Measurements from ENCODE around the gene SRBD1.
A peak's percentile ranks its signal among the peaks of the same experiment; 100 is the strongest.

Gene SRBD1

DNA sequence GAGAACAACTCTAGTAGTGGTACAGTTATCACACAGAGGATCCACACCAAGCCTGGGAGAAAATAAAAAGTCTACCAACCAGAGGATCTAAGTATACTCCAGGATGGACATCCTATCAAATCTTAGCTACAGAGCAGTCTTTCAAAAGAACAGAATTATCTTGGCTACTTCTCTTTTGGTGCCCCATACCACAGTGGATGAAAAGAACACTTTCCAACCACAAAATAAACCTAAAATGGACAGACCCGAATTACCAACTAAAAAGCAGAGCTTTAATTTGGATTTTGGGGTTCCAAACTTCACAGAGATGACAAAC lies 116.1 kb downstream of the SRBD1 start:
- FAIRE-seq (no peak), DNase-seq (ENCODE audit: extremely low spot score, insufficient read length, low read depth) (no peak)

GRCh38 chr2:45494275-45494977 lies 116.6 kb downstream of the SRBD1 start:
- FAIRE-seq = peak; percentile 92

DNA sequence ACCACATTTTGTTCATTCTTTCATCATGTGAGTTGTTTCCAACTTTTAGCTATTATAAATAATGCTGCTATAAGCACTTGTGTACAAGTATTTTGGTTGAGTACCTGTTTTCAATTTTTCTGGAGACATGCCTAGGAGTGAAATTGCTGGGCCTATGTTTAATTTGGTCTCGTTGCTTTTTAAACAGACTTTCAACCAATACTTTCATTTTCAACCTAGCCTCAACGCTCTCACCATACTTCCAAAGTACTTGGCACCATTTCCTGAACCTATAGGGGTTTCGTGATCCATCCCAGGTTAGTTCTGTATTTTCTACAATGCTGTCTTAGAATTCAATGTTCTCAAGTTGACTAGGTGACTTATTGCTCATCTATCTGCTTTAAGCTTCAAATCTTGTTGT lies 126.1 kb downstream of the SRBD1 start:
- no peak for FAIRE-seq
- no peak for DNase-seq (ENCODE audit: extremely low spot score, insufficient read length, low read depth)

More at GRCh38 chr2:45494275-45494977, 116.6 kb downstream of the SRBD1 start:
- DNase-seq (ENCODE audit: extremely low spot score, insufficient read length, low read depth) = no peak

GRCh38 chr2:45483997-45484396 lies 127.1 kb downstream of the SRBD1 start:
- DNase-seq (ENCODE audit: extremely low spot score, insufficient read length, low read depth) (no peak), FAIRE-seq (no peak)

DNA sequence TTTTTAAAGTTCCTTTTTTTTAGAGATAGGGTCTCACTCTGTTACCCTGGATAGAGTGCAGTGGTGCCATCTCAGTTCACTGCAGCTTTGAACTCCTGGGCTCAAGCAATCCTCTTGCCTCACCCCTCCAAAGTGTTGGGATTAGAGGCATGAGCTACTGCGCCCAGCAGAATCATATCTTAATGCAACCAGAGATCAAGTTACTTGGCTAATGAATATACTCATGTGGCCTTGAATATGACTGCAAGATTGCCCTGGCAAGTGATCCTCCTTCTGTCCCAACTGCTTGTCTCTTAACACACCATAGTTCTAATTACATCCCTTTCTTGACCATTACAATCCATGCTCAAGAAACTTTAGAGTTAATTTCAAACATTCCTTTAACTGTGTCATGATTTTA lies 133.5 kb downstream of the SRBD1 start:
- DNase-seq (ENCODE audit: extremely low spot score, insufficient read length, low read depth) (no peak), FAIRE-seq (no peak)

DNA sequence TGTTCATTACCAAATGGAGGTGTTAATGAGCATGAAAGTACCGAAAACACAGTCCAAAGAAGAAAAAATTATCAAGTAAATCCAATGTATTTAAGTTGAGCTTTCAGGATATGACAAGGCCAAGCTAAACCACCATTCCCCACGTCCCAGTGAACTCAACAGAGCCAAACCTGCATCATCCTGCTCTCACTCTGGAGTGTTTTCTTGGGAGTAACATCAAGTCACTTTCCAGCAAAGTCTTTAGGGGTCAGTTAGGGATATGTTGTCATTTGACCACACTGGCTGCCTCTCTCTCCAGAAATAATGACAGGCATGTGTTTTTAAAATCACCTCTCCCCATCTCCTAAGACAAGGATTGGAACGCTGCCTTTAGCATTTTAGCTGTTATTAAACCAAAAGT lies 140.5 kb downstream of the SRBD1 start:
- DNase-seq (ENCODE audit: extremely low spot score, insufficient read length, low read depth) (no peak), FAIRE-seq (peak; percentile 66)

- FAIRE-seq (peak; percentile 57), DNase-seq (ENCODE audit: extremely low spot score, insufficient read length, low read depth) (no peak)
These were observed 141.6 kb downstream of the SRBD1 start for GRCh38 chr2:45469314-45470099.

DNA sequence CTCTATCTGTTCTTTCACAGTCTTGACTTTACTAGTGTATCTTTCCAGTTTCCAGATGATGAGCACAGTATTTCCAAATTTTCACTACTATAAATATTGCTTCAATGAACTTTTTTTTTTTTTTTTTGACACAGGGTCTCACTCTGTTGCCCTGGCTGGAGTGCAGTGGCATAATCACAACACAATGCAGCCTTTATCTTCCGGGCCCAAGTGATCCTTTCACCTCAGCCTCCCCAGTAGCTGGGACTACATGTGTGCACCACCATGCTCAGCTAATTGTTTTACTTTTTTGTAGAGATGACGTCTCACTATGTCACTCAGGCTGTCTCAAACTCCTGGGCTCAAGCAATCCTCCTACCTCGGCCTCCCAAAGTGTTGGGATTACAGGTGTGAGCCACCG lies 142.8 kb downstream of the SRBD1 start:
- DNase-seq (ENCODE audit: extremely low spot score, insufficient read length, low read depth) (no peak), FAIRE-seq (no peak)

DNA sequence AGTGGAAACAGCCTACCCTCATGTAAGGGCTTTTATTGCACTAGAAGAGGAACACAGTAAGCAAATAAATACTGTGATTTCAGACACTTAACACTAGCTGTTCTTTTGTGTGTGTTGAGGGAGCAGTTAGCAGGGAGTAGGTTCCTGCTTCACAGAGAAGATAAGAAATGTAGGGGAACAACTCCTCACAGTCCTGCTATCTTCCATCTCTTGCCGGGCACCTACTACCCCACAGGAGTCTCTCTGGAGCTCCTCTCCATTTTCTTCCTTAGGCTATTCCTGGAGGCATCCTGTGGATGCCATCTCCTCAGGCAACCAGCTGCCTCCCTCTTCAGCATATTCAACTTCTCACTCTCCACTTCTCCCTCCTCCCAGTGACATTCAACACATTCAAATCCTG lies 145.0 kb downstream of the SRBD1 start:
- FAIRE-seq (no peak), DNase-seq (ENCODE audit: extremely low spot score, insufficient read length, low read depth) (no peak)

DNA sequence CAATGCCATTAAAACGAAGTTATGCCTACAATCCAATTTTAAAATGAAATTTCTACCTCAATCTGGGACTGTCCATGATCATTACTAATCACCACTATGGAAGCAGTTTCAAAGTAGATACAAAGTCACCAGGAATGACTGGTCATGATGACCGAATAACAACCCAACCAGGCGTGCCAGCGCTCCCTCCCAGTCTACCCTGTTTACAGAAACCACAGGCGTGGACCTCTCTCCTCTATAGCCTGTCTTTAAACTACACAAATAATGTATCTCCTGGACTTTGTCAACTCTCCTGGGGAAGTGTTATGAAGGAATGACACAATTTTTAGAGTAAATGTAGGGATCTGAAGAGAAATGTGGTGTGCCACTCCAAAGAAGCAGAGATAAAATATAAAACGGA lies 150.2 kb downstream of the SRBD1 start:
- FAIRE-seq = no peak
- DNase-seq (ENCODE audit: extremely low spot score, insufficient read length, low read depth) = no peak

DNA sequence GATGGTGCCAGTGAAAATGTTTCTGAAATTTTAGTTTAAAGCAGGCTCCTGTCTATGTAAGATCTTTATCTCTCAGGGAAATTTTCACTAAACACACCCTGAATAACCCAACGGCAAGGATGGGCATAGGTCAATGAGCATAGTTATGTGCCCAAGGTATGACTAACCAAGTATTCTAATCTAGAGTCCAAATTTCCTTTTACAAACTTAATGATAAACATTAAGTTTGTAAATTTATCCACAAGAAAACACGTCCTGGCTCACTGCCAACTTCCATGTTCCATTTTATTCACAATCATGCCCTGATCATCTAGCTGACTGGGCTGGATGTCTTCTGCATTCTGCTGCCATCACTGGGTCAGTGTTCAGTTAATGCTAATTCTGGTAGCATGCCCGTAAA lies 151.2 kb downstream of the SRBD1 start:
- no peak for DNase-seq (ENCODE audit: extremely low spot score, insufficient read length, low read depth)
- no peak for FAIRE-seq

GRCh38 chr2:45458909-45459563 lies 152.0 kb downstream of the SRBD1 start:
- FAIRE-seq (no peak), DNase-seq (ENCODE audit: extremely low spot score, insufficient read length, low read depth) (no peak)

DNA sequence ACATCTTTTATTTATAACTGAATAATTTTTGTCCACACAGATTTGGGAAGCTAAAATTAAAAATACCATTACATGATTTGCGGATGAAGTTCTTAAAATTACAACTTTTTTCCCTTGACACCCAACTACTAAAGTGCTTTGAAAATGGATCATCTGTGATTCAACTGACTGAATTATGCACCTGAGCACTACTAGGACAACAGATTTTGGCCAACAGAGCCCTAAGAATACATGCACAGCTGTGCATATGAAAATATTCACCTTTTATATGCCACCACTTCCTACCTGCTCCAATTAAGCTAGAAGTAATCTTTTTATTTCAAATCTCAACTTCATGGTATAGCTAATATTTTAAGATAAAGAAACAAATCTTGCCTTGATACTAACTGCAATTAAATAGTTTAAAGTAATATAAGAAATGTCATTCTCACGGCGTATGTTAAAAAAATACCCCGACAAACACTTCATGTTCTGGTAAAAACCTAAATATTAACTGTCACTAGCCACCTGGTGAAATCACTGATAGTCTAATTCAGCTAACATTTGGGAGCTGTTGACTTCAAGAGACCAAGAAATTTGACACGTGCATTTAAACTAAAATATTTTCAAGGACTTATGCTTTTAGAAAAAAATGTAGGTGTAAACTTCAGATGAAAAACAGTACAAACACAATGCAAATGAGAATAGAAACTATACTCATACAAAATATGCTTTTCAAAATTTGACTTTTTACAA lies 153.7 kb downstream of the SRBD1 start:
- DNase-seq (ENCODE audit: extremely low spot score, insufficient read length, low read depth) = no peak
- peak; percentile 15 for FAIRE-seq

DNA sequence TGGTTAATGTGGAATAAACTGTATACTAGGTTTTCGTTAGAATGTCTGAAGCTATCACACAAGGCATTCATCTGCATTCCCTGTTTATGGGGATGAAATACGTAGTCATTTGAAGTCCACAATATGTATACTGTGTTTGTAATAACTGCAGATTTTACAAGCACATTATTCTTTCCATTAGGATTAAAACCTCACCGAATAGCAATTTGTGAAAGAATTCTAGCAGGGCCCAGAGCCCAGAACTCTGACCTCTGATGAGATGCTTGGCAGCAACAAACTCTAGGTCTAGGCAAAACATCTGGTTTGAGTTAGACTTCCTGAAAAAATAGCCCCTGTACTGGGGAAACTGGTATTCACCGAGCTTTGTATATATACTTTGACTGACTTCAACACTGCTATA lies 158.2 kb downstream of the SRBD1 start:
- DNase-seq (ENCODE audit: extremely low spot score, insufficient read length, low read depth) (no peak), FAIRE-seq (no peak)

DNA sequence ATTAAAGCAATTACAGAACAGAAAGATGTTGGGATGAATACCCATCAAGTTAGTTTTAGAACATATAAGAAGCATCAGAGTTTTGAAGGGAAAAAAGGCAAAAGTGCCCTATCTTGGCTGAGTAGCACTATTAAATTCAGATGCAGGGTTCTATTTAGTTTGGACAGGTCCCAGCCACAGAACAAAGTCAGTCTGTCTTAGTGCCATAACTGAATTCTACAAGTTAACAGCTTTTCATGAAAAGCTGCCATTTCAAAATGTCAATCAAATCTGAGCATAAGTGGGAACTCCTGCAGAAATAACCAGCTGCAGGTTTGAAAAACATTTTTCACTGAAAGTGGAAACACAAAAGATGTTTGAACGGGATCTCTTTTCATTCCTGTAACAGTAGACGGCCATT lies 160.4 kb downstream of the SRBD1 start:
- FAIRE-seq = no peak
- no peak for DNase-seq (ENCODE audit: extremely low spot score, insufficient read length, low read depth)

GRCh38 chr2:45448217-45448616 lies 162.8 kb downstream of the SRBD1 start:
- DNase-seq (ENCODE audit: extremely low spot score, insufficient read length, low read depth) (no peak), FAIRE-seq (no peak)

DNA sequence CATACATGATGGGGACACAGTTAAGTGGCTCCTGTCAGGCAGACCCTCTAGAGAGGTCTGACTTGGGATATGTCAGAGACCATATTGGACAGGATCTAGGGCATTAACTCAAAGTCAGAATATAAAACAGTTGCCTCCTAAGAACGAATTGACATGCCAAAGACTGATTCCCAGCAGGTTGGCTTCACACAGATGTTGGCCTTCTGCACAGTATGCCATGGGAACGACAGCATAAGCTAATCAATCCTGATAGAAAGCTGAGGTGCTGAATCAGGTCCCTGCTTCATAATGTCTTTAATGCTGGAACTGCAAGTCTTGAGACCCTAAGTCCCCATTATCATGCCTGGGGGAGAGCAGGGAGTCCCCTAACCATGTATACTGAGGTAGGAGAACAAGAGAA lies 165.1 kb downstream of the SRBD1 start:
- DNase-seq (ENCODE audit: extremely low spot score, insufficient read length, low read depth) (no peak), FAIRE-seq (no peak)

DNA sequence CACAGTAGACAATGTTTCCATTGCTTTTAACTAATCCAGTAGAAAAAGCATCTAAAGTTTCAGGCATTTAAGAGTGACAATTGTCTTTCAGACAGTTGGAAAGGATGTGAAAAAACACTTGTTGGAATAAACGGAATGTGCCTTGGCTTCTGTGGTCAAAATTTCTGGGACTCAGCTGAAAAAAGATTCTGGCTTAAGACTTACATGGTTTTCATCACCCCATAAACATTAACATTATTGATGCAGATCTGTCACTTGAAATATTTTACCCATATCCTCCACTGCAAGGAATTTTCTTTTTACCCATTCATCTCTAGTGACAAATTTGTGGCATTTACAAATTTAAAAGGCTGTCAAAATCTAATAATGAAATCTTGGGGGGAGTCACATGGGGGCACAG lies 166.0 kb downstream of the SRBD1 start:
- no peak for DNase-seq (ENCODE audit: extremely low spot score, insufficient read length, low read depth)
- FAIRE-seq = no peak

GRCh38 chr2:45443012-45443411 lies 168.1 kb downstream of the SRBD1 start:
- no peak for DNase-seq (ENCODE audit: extremely low spot score, insufficient read length, low read depth)
- FAIRE-seq = no peak

DNA sequence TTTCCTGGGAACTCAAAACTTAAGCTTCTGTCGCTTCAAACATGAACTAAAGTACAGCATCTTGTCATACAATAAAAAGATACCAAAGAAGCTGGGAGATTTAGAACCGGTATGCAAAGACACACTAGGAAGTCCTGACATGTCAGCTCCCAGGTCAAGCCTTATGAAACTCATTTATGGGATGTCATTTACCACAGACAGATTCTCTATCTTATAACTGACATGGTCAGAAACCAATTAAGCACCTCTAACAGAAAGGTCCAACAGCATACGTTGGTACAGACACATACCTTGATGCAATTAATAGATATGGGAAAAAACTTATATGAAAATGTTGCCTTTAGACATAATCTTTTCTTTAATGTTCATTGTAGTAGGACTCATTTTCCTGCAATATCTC lies 169.0 kb downstream of the SRBD1 start:
- FAIRE-seq (no peak), DNase-seq (ENCODE audit: extremely low spot score, insufficient read length, low read depth) (no peak)

GRCh38 chr2:45441571-45441970 lies 169.5 kb downstream of the SRBD1 start:
- no peak for DNase-seq (ENCODE audit: extremely low spot score, insufficient read length, low read depth)
- no peak for FAIRE-seq

Data from GM18507 (cell line).